ENCODE measurements around the gene ADAM17. TPM values are rescaled to one million over a fixed set of nuclear protein-coding genes. Genes with fewer than 3 reads are reported as not detected.

ADAM17 gene
- total and polyA plus RNA-seq, 7 experiments from 2014 or later = 9.3 to 45.2 (median 24.6) TPM

DNA sequence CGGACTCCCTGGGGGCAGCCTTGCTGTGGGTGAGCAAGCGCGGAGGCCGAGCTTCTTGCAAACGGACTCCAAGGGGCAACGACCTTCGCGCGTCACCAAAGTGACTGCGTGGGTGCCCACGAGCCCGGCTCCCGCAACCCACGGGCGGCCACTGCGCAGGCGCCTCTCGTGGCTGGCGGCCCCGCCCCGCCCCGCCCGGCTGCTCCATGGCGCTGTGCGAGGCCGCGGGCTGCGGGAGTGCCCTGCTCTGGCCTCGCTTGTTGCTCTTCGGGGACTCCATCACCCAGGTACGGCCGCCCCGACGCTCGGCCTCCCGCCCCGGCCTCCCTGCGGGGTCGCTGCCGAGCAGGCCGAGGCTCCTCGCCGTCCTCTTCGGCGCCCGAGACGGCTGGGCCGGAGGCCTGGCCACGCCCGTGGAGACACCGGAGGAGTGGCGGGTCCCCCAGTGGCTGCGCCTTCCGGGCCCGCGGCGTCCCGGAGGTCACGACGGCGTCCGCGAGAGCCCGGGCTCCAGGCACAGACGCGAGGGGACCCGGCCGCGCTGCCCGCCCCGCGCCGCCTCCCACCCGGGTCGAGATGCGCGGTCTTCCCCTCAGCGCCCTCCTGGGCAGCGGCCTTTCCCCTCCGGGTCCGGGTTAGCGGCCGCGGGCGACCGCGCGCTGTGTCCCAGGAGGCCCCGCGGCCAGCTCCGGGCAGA lies 81.1 kb downstream of the ADAM17 start, which contains the start of gene IAH1:
Gene IAH1 (plus strand): TSS at position 191 of the 697 bp plus-strand sequence. CDS start 16 bp downstream, at position 207.
- Histone ChIP-seq H3K36me3 (ENCODE audit: control insufficient read depth in 2 of 3, insufficient read depth in 3 of 3, low read length in 3 of 3) (peaks cover 0 to 8% (median 0%) of the 10 kb centered on the region in 3 experiments), H3K4me1 (ENCODE audit: control insufficient read depth in 2 of 2, insufficient read depth in 2 of 2, low read length in 2 of 2) (peaks cover 11 to 21% of the 10 kb centered on the region in 2 donors), H3K9me3 (ENCODE audit: control insufficient read depth in 2 of 3, low read length in 3 of 3) (no peaks in the 10 kb centered on the region), H3K4me3 (ENCODE audit: low read length) (peak within 1 kb of the TSS; percentile 82), H3K27ac (ENCODE audit: low read depth, low read length) (peak within 1 kb of the TSS; percentile 95), H3K27me3 (ENCODE audit: control insufficient read depth in 2 of 2, insufficient read depth in 2 of 2, low read length in 2 of 2) (no peaks in the 10 kb centered on the region)
- peaks cover 20 to 53% (median 45%) of the 10 kb centered on the region in 7 donors for H3K4me1 Mint-ChIP-seq
- intact Hi-C loops (cut with micrococcal nuclease) = loop anchor here (1.0 to 5.0 kb wide), 13 partner anchors 12 to 1683 kb away; partner anchors contain the start of genes ADAM17 (in 2 of the 2), CPSF3 (in 2 of the 2), ITGB1BP1 (in 2 of the 2) and KLF11 (in 1 of the 2)
- peak within 1 kb of the TSS; percentile 81 to 89 (median 84) for H3K4me3 Mint-ChIP-seq
- ATAC-seq (peak; percentile 89), DNase-seq (peak in 8 of 9 donors; percentile 66 to 81 (median 78))
- ChIA-PET CTCF (interaction anchor here (0.6 to 0.8 kb wide), 2 partner anchors 16 to 71 kb away, joined by 3 read pairs; no protein-coding TSS in a partner anchor), POLR2A (interaction anchor here (0.8 to 3.8 kb wide), 10 partner anchors 11 to 369 kb away, joined by 3 to 23 read pairs (median 5); partner anchors contain the start of genes ADAM17, CPSF3, ITGB1BP1 and TAF1B)
- no peaks in the 10 kb centered on the region for H3K27me3 Mint-ChIP-seq
- H3K9me3 Mint-ChIP-seq = peaks cover 0 to 2% (median 0%) of the 10 kb centered on the region in 11 donors
- H3K27ac Mint-ChIP-seq = peak within 1 kb of the TSS; percentile 83 to 95 (median 88)
- H3K36me3 Mint-ChIP-seq = peaks cover 7 to 32% (median 21%) of the 10 kb centered on the region in 5 donors

DNA sequence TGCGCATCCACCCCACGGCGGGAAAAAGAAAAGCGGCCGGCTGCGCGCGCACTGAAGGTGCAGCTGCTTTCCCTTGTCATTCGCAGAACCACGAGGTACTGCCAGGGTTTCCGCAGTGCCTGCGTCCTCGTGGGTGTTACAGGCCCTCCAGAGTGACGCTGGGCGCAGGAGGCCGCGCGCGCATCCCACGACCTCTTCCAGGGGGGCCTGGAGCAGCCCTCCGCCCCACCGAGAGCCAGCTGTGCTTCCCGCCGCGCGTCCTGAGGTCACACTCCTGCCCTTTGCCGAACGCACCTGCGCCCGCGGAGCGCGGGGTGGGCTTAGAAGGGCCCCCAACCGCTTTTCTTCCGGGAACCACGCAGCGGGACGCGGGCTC lies 81.7 kb downstream of the ADAM17 start:
- intact Hi-C loops (cut with micrococcal nuclease) = loop anchor here (1.0 to 5.0 kb wide), 11 partner anchors 12 to 1683 kb away; partner anchors contain the start of genes CPSF3 (in 2 of the 2), ITGB1BP1 (in 2 of the 2), ADAM17 (in 1 of the 2) and KLF11 (in 1 of the 2)
- ATAC-seq (peak; percentile 82), DNase-seq (peak in 7 of 9 donors; percentile 49 to 80 (median 75))
- Mint-ChIP-seq H3K36me3 (peaks cover 7 to 28% (median 21%) of the 10 kb centered on the region in 5 donors), H3K9me3 (peaks cover 0 to 2% (median 0%) of the 10 kb centered on the region in 11 donors), H3K27ac (peak overlapping the region; percentile 83 to 95 (median 88)), H3K4me1 (peaks cover 20 to 49% (median 45%) of the 10 kb centered on the region in 7 donors), H3K27me3 (no peaks in the 10 kb centered on the region), H3K4me3 (peak overlapping the region; percentile 81 to 89 (median 83))
- peaks cover 11 to 21% of the 10 kb centered on the region in 2 donors for H3K4me1 ChIP-seq (ENCODE audit: control insufficient read depth in 2 of 2, insufficient read depth in 2 of 2, low read length in 2 of 2)
- ChIA-PET CTCF (no interaction called here), POLR2A (interaction anchor here (0.8 to 3.8 kb wide), 9 partner anchors 10 to 369 kb away, joined by 3 to 23 read pairs (median 4); partner anchors contain the start of genes ADAM17, CPSF3, ITGB1BP1 and TAF1B)
- H3K4me3 ChIP-seq (ENCODE audit: low read length) = peak overlapping the region; percentile 82
- no peaks in the 10 kb centered on the region for H3K9me3 ChIP-seq (ENCODE audit: control insufficient read depth in 2 of 3, low read length in 3 of 3)
- H3K27me3 ChIP-seq (ENCODE audit: control insufficient read depth in 2 of 2, insufficient read depth in 2 of 2, low read length in 2 of 2) = no peaks in the 10 kb centered on the region
- H3K36me3 ChIP-seq (ENCODE audit: control insufficient read depth in 2 of 3, insufficient read depth in 3 of 3, low read length in 3 of 3) = peaks cover 0 to 13% (median 0%) of the 10 kb centered on the region in 3 experiments
- peak overlapping the region; percentile 95 for H3K27ac ChIP-seq (ENCODE audit: low read depth, low read length)

DNA sequence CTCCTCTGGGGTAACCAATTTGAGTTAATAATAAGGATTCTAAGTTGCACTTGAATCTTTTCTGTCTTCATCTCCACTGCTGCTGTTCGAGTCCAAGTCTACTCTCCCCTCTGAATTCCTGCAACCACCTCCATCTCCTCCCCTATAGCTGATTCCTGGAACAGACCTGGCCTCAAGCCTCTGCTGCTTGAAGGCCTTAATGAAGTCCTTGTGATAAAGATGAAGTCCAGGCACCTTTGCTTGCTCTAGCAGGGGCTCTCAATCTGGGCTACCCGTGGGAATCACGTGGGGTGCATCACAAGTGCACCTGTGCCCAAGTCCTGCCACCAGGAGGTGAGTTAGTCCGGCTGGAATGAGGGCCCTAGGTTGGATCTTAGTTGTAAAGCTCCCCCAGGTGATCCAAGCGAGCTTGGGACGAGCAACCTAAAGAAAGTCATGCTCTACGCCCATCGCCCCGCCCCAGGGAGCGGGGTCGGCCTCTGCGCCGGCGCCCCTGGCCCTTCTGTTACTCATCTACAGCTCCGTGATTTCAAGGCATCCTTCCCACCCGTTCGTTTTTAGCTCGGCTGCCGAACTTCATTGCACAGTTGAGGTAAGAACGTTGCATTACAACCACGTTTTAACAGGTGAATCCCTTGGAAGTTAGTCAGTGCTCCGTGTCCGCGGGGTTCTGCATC lies 82.2 kb downstream of the ADAM17 start:
- CTCF ChIA-PET = no interaction called here
- Histone ChIP-seq H3K27me3 (ENCODE audit: control insufficient read depth in 2 of 2, insufficient read depth in 2 of 2, low read length in 2 of 2) (no peaks in the 10 kb centered on the region), H3K27ac (ENCODE audit: low read depth, low read length) (peak overlapping the region; percentile 95), H3K36me3 (ENCODE audit: control insufficient read depth in 2 of 3, insufficient read depth in 3 of 3, low read length in 3 of 3) (peaks cover 0 to 14% (median 0%) of the 10 kb centered on the region in 3 experiments), H3K4me3 (ENCODE audit: low read length) (peak overlapping the region; percentile 82), H3K9me3 (ENCODE audit: control insufficient read depth in 2 of 3, low read length in 3 of 3) (no peaks in the 10 kb centered on the region), H3K4me1 (ENCODE audit: control insufficient read depth in 2 of 2, insufficient read depth in 2 of 2, low read length in 2 of 2) (peaks cover 11 to 21% of the 10 kb centered on the region in 2 donors)
- ATAC-seq (peak; percentile 14), DNase-seq (peak in 1 of 9 donors; percentile 47)
- Mint-ChIP-seq H3K27me3 (no peaks in the 10 kb centered on the region), H3K9me3 (peaks cover 0 to 2% (median 0%) of the 10 kb centered on the region in 11 donors), H3K27ac (peak overlapping the region; percentile 83 to 95 (median 88)), H3K4me3 (peak overlapping the region; percentile 81 to 89 (median 83)), H3K36me3 (peaks cover 5 to 26% (median 21%) of the 10 kb centered on the region in 5 donors), H3K4me1 (peaks cover 19 to 44% (median 40%) of the 10 kb centered on the region in 7 donors)
- POLR2A ChIA-PET = interaction anchor here (0.7 to 3.8 kb wide), 11 partner anchors 11 to 370 kb away, joined by 3 to 23 read pairs (median 4); partner anchors contain the start of genes ADAM17, CPSF3, ITGB1BP1 and TAF1B
- intact Hi-C loops (cut with micrococcal nuclease) = loop anchor here (5.0 kb wide), 3 partner anchors 569 to 1684 kb away; partner anchors contain the start of genes KLF11 (in 1 of the 2), RRM2 (in 1 of the 2) and SLC66A3 (in 1 of the 2)

DNA sequence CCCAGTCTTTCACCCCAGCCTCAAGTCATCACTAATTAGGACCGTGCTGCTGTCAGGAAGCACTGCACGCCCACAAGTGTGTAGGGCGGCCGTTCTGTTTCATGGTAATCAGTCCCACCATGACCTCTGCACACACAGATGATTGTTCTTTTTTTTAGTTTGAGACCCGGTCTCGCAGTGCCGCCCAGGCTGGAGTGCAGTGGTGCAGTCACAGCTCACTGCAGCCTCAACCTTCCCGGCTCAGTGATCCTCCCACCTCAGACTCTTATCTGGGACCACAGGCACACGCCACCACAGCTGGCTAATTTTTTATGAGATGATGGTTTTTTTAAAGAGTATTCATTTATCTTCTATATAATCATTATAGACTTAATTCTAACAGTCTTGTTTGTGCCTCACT lies 83.1 kb downstream of the ADAM17 start:
- Mint-ChIP-seq H3K4me3 (peak overlapping the region in 9 of 10 donors; percentile 43 to 84 (median 81)), H3K27me3 (no peaks in the 10 kb centered on the region), H3K27ac (peak overlapping the region in 7 of 9 donors; percentile 49 to 90 (median 88)), H3K4me1 (peaks cover 18 to 39% (median 31%) of the 10 kb centered on the region in 7 donors), H3K9me3 (peaks cover 0 to 2% (median 0%) of the 10 kb centered on the region in 11 donors), H3K36me3 (peaks cover 3 to 26% (median 23%) of the 10 kb centered on the region in 5 donors)
- peaks cover 0 to 17% (median 0%) of the 10 kb centered on the region in 3 experiments for H3K36me3 ChIP-seq (ENCODE audit: control insufficient read depth in 2 of 3, insufficient read depth in 3 of 3, low read length in 3 of 3)
- no peak overlapping the region for H3K4me3 ChIP-seq (ENCODE audit: low read length)
- no peaks in the 10 kb centered on the region for H3K9me3 ChIP-seq (ENCODE audit: control insufficient read depth in 2 of 3, low read length in 3 of 3)
- no peaks in the 10 kb centered on the region for H3K27me3 ChIP-seq (ENCODE audit: control insufficient read depth in 2 of 2, insufficient read depth in 2 of 2, low read length in 2 of 2)
- intact Hi-C loops (cut with micrococcal nuclease) = loop anchor here (5.0 kb wide), 3 partner anchors 570 to 1685 kb away; partner anchors contain the start of genes KLF11 (in 1 of the 2), RRM2 (in 1 of the 2) and SLC66A3 (in 1 of the 2)
- H3K4me1 ChIP-seq (ENCODE audit: control insufficient read depth in 2 of 2, insufficient read depth in 2 of 2, low read length in 2 of 2) = peaks cover 11 to 18% of the 10 kb centered on the region in 2 donors
- ChIA-PET CTCF (no interaction called here), POLR2A (interaction anchor here (0.7 to 3.8 kb wide), 5 partner anchors 41 to 159 kb away, joined by 3 to 23 read pairs (median 4); partner anchors contain the start of genes ADAM17 and YWHAQ)
- H3K27ac ChIP-seq (ENCODE audit: low read depth, low read length) = no peak overlapping the region
- ATAC-seq (no peak), DNase-seq (no peak)

DNA sequence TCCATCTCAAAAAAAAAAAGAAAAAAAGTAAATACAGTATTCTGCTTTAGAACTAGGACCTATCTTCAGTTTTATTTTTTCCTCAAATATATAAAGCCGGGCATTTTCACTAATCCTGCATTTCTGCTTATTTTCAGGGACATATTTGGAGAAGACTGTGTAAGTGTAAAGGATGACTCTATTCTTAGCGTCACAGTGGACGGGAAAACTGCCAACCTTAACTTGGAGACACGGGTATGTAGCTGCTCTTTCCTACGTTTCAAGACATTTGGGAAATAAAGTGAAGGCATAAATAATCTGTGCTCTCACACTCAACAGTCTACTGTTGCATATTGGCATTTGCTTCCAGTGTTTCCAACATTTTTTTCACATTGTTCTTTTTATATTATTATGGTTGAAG lies 84.4 kb downstream of the ADAM17 start:
- Histone ChIP-seq H3K4me1 (ENCODE audit: control insufficient read depth in 2 of 2, insufficient read depth in 2 of 2, low read length in 2 of 2) (peaks cover 11 to 15% of the 10 kb centered on the region in 2 donors), H3K4me3 (ENCODE audit: low read length) (no peak overlapping the region), H3K27ac (ENCODE audit: low read depth, low read length) (no peak overlapping the region), H3K27me3 (ENCODE audit: control insufficient read depth in 2 of 2, insufficient read depth in 2 of 2, low read length in 2 of 2) (no peaks in the 10 kb centered on the region), H3K36me3 (ENCODE audit: control insufficient read depth in 2 of 3, insufficient read depth in 3 of 3, low read length in 3 of 3) (peaks cover 0 to 10% (median 0%) of the 10 kb centered on the region in 3 experiments), H3K9me3 (ENCODE audit: control insufficient read depth in 2 of 3, low read length in 3 of 3) (no peaks in the 10 kb centered on the region)
- peaks cover 3 to 25% (median 19%) of the 10 kb centered on the region in 5 donors for H3K36me3 Mint-ChIP-seq
- CTCF ChIA-PET = interaction anchor here (0.7 kb wide), 1 partner anchor 12 kb away, joined by 3 read pairs; no protein-coding TSS in a partner anchor
- DNase-seq (no peak), ATAC-seq (no peak)
- no peaks in the 10 kb centered on the region for H3K27me3 Mint-ChIP-seq
- H3K9me3 Mint-ChIP-seq = no peaks in the 10 kb centered on the region
- no peak overlapping the region for H3K4me3 Mint-ChIP-seq
- H3K27ac Mint-ChIP-seq = peak overlapping the region in 1 of 9 donors; percentile 28
- peaks cover 9 to 26% (median 21%) of the 10 kb centered on the region in 7 donors for H3K4me1 Mint-ChIP-seq
- intact Hi-C loops (cut with micrococcal nuclease) = loop anchor here (5.0 kb wide), 3 partner anchors 571 to 1686 kb away; partner anchors contain the start of genes KLF11 (in 1 of the 2), RRM2 (in 1 of the 2) and SLC66A3 (in 1 of the 2)
- POLR2A ChIA-PET = interaction anchor here (0.9 to 1.2 kb wide), 3 partner anchors 46 to 160 kb away, joined by 3 read pairs; partner anchors contain the start of genes CPSF3, ITGB1BP1 and YWHAQ
